ENCODE results near the gene MYZAP. TPM values are rescaled to one million over a fixed set of nuclear protein-coding genes. Genes with fewer than 3 reads are reported as not detected.
A peak's percentile ranks its signal among the peaks of the same experiment; 100 is the strongest.

MYZAP gene
- total RNA-seq, 1 experiment from 2014 or later, result 6.0 TPM

DNA sequence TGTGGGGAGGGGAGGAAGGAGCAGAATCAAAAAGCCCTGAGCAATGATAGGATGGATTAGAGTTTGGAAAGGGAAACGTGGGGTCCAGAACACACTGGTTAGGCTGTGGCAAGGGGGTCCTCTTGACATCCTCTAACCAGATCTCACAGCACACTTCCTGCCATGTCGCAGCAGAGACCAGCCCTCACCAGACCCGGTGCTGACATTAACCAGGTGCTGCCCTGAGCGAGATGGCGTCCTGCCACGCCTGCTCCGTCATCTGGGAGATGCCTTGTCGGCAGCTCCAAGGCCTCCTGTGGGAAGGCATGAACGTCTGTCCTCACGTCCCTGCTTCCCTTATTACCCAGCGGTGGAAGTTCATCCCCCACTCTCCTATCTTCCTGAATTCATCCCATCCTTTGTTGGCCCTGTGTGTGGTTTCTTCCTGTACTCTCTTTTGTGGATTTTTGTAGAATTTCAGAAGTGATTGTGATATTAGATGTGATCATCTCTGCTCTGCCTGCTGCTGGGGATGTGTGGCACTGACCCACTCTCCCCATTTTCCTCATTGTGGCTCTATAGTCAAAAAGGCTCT lies 29.4 kb upstream of the MYZAP start:
- BruUV-seq (replicated peaks), result no TSS peak
- Histone ChIP-seq H4K20me1 (ENCODE audit: low read length) (no peaks in the 10 kb centered on the region), H3K4me1 (ENCODE audit: insufficient read depth, low read length) (peaks cover 38% of the 10 kb centered on the region), H3K4me2 (ENCODE audit: low read length) (no peak overlapping the region), H3K79me2 (ENCODE audit: low read length) (no peaks in the 10 kb centered on the region), H3K27ac (ENCODE audit: low read length) (peak overlapping the region; percentile 90), H3K4me3 (ENCODE audit: low read length) (no peak overlapping the region), H3K9me2 (replicated peaks; ENCODE audit: low read length) (no peaks in the 10 kb centered on the region), H3K27me3 (ENCODE audit: low read length) (no peaks in the 10 kb centered on the region), H3K9ac (ENCODE audit: low read length) (0 out of 2 replicates have a peak overlapping the region, but pooled peaks have one; percentile 60), H3K9me3 (ENCODE audit: low read length) (no peaks in the 10 kb centered on the region), H3K36me3 (ENCODE audit: low read depth, low read length) (no peaks in the 10 kb centered on the region), H3F3A (ENCODE audit: low read length, unreplicated experiment) (no peaks in the 10 kb centered on the region), H2AFZ (ENCODE audit: low read length) (no peak overlapping the region)
- no peak for ATAC-seq
- ChIA-PET POLR2A (ENCODE audit: unreplicated experiment) (interaction anchor here (0.7 kb wide), 1 partner anchor 556 kb away, joined by 4 read pairs; no protein-coding TSS in a partner anchor), CTCF (no interaction called here)
- DNase-seq, result no peak
- TF ChIP-seq EZH2phosphoT487 (IDR thresholded peaks at IDR 0.05; ENCODE audit: borderline replicate concordance, low read length) (no peak), EZH2 (IDR thresholded peaks at IDR 0.05; ENCODE audit: low read length, unreplicated experiment) (no peak)
- TF ChIP-seq, protein P1, sequence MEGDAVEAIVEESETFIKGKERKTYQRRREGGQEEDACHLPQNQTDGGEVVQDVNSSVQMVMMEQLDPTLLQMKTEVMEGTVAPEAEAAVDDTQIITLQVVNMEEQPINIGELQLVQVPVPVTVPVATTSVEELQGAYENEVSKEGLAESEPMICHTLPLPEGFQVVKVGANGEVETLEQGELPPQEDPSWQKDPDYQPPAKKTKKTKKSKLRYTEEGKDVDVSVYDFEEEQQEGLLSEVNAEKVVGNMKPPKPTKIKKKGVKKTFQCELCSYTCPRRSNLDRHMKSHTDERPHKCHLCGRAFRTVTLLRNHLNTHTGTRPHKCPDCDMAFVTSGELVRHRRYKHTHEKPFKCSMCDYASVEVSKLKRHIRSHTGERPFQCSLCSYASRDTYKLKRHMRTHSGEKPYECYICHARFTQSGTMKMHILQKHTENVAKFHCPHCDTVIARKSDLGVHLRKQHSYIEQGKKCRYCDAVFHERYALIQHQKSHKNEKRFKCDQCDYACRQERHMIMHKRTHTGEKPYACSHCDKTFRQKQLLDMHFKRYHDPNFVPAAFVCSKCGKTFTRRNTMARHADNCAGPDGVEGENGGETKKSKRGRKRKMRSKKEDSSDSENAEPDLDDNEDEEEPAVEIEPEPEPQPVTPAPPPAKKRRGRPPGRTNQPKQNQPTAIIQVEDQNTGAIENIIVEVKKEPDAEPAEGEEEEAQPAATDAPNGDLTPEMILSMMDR (conservative IDR thresholded peaks at IDR 0.05; ENCODE audit: low read depth, low read length), result no peak
- intact Hi-C loops (cut with micrococcal nuclease), result no loop called here

DNA sequence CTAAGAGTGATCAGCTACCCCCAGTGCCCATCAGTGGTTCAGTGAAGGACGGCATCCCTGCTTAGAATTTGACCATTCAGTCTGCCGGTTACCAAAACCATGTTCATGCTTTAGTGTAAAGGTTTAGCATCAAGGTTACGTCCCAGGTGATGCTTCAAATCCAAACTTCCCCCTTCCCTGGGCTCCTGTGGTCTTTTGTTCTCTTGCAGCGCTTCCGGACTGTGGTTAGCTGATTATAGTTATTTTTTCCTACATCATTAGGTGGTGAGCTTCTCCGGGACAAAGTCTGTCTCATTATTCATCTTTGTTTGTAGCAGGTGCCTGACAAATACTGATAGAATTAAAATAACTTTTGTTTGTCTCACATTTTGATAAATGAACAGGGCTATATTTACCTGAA lies 28.3 kb upstream of the MYZAP start:
- CTCF ChIA-PET, result no interaction called here

DNA sequence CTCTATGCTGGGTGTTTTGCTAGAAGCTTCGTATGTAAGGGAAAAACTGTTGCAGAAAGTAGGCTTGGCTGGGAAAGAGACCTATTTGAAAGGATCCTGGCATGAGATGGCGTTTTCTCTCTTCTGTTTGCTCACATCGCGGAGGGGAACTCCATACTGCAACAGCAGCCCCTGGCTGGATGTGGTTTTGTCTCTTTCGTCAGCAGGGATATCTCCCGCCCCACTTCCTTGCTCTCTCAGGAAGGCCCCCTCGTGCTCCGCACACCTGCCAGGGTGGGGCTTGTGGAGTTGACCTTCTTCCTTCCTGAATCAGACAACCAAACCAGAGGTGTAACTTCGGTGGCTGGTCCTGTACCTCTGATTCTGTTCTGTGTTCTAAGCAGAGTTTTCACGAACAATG lies 26.4 kb upstream of the MYZAP start:
- Histone ChIP-seq H4K20me1 (ENCODE audit: low read length) (no peaks in the 10 kb centered on the region), H3K9me2 (replicated peaks; ENCODE audit: low read length) (no peaks in the 10 kb centered on the region), H3K36me3 (ENCODE audit: low read depth, low read length) (no peaks in the 10 kb centered on the region), H3K27me3 (ENCODE audit: low read length) (no peaks in the 10 kb centered on the region), H3K4me2 (ENCODE audit: low read length) (no peak overlapping the region), H3K9ac (ENCODE audit: low read length) (no peak overlapping the region), H3K4me3 (ENCODE audit: low read length) (no peak overlapping the region), H3K4me1 (ENCODE audit: insufficient read depth, low read length) (peaks cover 33% of the 10 kb centered on the region), H3K9me3 (ENCODE audit: low read length) (no peaks in the 10 kb centered on the region), H2AFZ (ENCODE audit: low read length) (peak overlapping the region; percentile 38; the same call in 1 of the 2 replicates), H3K79me2 (ENCODE audit: low read length) (no peaks in the 10 kb centered on the region), H3K27ac (ENCODE audit: low read length) (0 out of 2 replicates have a peak overlapping the region, but pooled peaks have one; percentile 14), H3F3A (ENCODE audit: low read length, unreplicated experiment) (no peaks in the 10 kb centered on the region)
- POLR2A ChIA-PET (ENCODE audit: unreplicated experiment), result no interaction called here
- peak; percentile 4 for DNase-seq
- no peak for ATAC-seq
- TF ChIP-seq EZH2phosphoT487 (IDR thresholded peaks at IDR 0.05; ENCODE audit: borderline replicate concordance, low read length) (no peak), EZH2 (IDR thresholded peaks at IDR 0.05; ENCODE audit: low read length, unreplicated experiment) (no peak)
- TF ChIP-seq, protein P1 (conservative IDR thresholded peaks at IDR 0.05; ENCODE audit: low read depth, low read length), result no peak
- intact Hi-C loops (cut with micrococcal nuclease), result no loop called here
- BruUV-seq (replicated peaks), result no TSS peak
- CTCF ChIA-PET, result interaction anchor here (0.6 kb wide), 1 partner anchor 46 kb away, joined by 3 read pairs; no protein-coding TSS in a partner anchor

More for the DNA sequence above, 28.3 kb upstream of the MYZAP start:
- Histone ChIP-seq H3K9me2 (replicated peaks; ENCODE audit: low read length) (no peaks in the 10 kb centered on the region), H4K20me1 (ENCODE audit: low read length) (no peaks in the 10 kb centered on the region), H2AFZ (ENCODE audit: low read length) (no peak overlapping the region), H3K4me1 (ENCODE audit: insufficient read depth, low read length) (peaks cover 38% of the 10 kb centered on the region), H3K9ac (ENCODE audit: low read length) (no peak overlapping the region), H3K27me3 (ENCODE audit: low read length) (no peaks in the 10 kb centered on the region), H3K36me3 (ENCODE audit: low read depth, low read length) (no peaks in the 10 kb centered on the region), H3K9me3 (ENCODE audit: low read length) (no peaks in the 10 kb centered on the region), H3K4me3 (ENCODE audit: low read length) (no peak overlapping the region), H3K79me2 (ENCODE audit: low read length) (no peaks in the 10 kb centered on the region), H3K4me2 (ENCODE audit: low read length) (no peak overlapping the region), H3F3A (ENCODE audit: low read length, unreplicated experiment) (no peaks in the 10 kb centered on the region), H3K27ac (ENCODE audit: low read length) (no peak overlapping the region)
- POLR2A ChIA-PET (ENCODE audit: unreplicated experiment), result no interaction called here
- intact Hi-C loops (cut with micrococcal nuclease), result no loop called here
- no peak for TF ChIP-seq EZH2 (IDR thresholded peaks at IDR 0.05; ENCODE audit: low read length, unreplicated experiment)
- no peak for TF ChIP-seq EZH2phosphoT487 (IDR thresholded peaks at IDR 0.05; ENCODE audit: borderline replicate concordance, low read length)
- no peak for ATAC-seq
- no TSS peak for BruUV-seq (replicated peaks)
- DNase-seq, result no peak

Data from PC-3 (cell line).